Activated CD8-positive, alpha-beta T cell treated with anti-CD3 and anti-CD28 coated beads for 36 hours (primary cell): ENCODE data around the gene EFHD1. TPM values are rescaled to one million over a fixed set of nuclear protein-coding genes. Genes with fewer than 3 reads are reported as not detected.
A peak's percentile ranks its signal among the peaks of the same experiment; 100 is the strongest.
"Not testable (repeated sequence)": the region's sequence is repeated elsewhere in the genome, so short reads cannot be mapped to it uniquely, and the experiment has no call there.

Experiments
- ATAC-seq: fragments of 200-7000 bp; cut with Tn5 transposase; one replicate; pipeline ENCODE4 v1.10.0; 2021; ENCODE audit warnings: mild to moderate bottlenecking, moderate library complexity
- CTCF ChIA-PET: fragments of 350-600 bp; sonication (Branson Sonifier 250); formaldehyde crosslinking; loops from one replicate; lab custom pipeline; 2021; ENCODE audit warnings: antibody characterized with exemption; lab: Charles Lee
- POLR2A ChIA-PET: fragments of 350-600 bp; sonication (Branson Sonifier 250); formaldehyde crosslinking; loops from one replicate; lab custom pipeline; 2021; ENCODE audit warnings: antibody characterized with exemption; lab: Charles Lee
- DNase-seq: peaks from one replicate; pipeline ENCODE4 v3.0.0-alpha.2; 2020
- H3K27ac Mint-ChIP-seq: one replicate; pipeline ENCODE4 v1.8.0; 2021; ENCODE audit warnings: mild to moderate bottlenecking, mixed read lengths
- H3K27me3 Mint-ChIP-seq: one replicate; pipeline ENCODE4 v1.8.0; 2021; ENCODE audit warnings: mixed read lengths
- H3K36me3 Mint-ChIP-seq: one replicate; pipeline ENCODE4 v1.8.0; 2021; ENCODE audit warnings: low read depth, mixed read lengths
- H3K4me1 Mint-ChIP-seq: one replicate; pipeline ENCODE4 v1.8.0; 2021; ENCODE audit warnings: low read depth, mixed read lengths
- H3K4me3 Mint-ChIP-seq: one replicate; pipeline ENCODE4 v1.8.0; 2021; ENCODE audit warnings: mild to moderate bottlenecking, moderate library complexity, mixed read lengths
- H3K9me3 Mint-ChIP-seq: one replicate; pipeline ENCODE4 v1.8.0; 2021; ENCODE audit warnings: mixed read lengths
- CTCF ChIP-seq: fragments of 200-600 bp; IDR thresholded peaks from one replicate; pipeline ENCODE4 v1.8.0; 2022; ENCODE audit warnings: antibody characterized with exemption, mild to moderate bottlenecking
- intact Hi-C: fragments of 100-400 bp; cut with micrococcal nuclease; formaldehyde crosslinking; loops from one replicate; pipeline ENCODE4 v1.10.0; 2022
- total RNA-seq, 2 experiments: library from RNA; stranded (reverse); gene quantifications; one replicate each; pipeline ENCODE4 v1.2.3, GENCODE V29; 2021

EFHD1 gene
- total RNA-seq, 2 experiments from 2014 or later, result 0.70 to 1.2 TPM

GRCh38 chr2:232688201-232688600, 54.8 kb downstream of the EFHD1 start:
- DNase-seq (no peak), ATAC-seq (no peak)
- no peaks in the 10 kb centered on the region for H3K27me3 Mint-ChIP-seq
- H3K36me3 Mint-ChIP-seq, result no peaks in the 10 kb centered on the region
- ChIA-PET POLR2A (interaction anchor here (0.9 kb wide), 1 partner anchor 9 kb away, joined by 3 read pairs; no protein-coding TSS in a partner anchor), CTCF (no interaction called here)
- H3K4me3 Mint-ChIP-seq, result no peak overlapping the region
- H3K27ac Mint-ChIP-seq, result no peak overlapping the region
- H3K4me1 Mint-ChIP-seq, result no peaks in the 10 kb centered on the region
- intact Hi-C loops, result no loop called here
- no peak for TF ChIP-seq CTCF
- no peaks in the 10 kb centered on the region for H3K9me3 Mint-ChIP-seq

- intact Hi-C loops, result no loop called here
- Mint-ChIP-seq H3K4me3 (no peak overlapping the region), H3K27ac (no peak overlapping the region), H3K4me1 (no peaks in the 10 kb centered on the region), H3K36me3 (no peaks in the 10 kb centered on the region), H3K9me3 (no peaks in the 10 kb centered on the region), H3K27me3 (no peaks in the 10 kb centered on the region)
- DNase-seq (no peak), ATAC-seq (no peak)
- ChIA-PET CTCF (interaction anchor here (0.6 kb wide), 2 partner anchors 90 to 400 kb away, joined by 3 read pairs; no protein-coding TSS in a partner anchor), POLR2A (no interaction called here)
- no peak for TF ChIP-seq CTCF
Observed at GRCh38 chr2:232689152-232689910, 55.9 kb downstream of the EFHD1 start.

- H3K4me3 Mint-ChIP-seq, H3K27me3 Mint-ChIP-seq, H3K27ac Mint-ChIP-seq, POLR2A ChIA-PET, H3K4me1 Mint-ChIP-seq, H3K36me3 Mint-ChIP-seq, H3K9me3 Mint-ChIP-seq, intact Hi-C loops, CTCF ChIA-PET, DNase-seq, ATAC-seq: not testable (repeated sequence)
Observed at GRCh38 chr2:232691117-232691516, 57.7 kb downstream of the EFHD1 start.

- CTCF ChIA-PET, result no interaction called here
- POLR2A ChIA-PET, result no interaction called here
- ATAC-seq (no peak), DNase-seq (no peak)
- intact Hi-C loops, result no loop called here
- Mint-ChIP-seq H3K27ac (no peak overlapping the region), H3K4me3 (no peak overlapping the region), H3K36me3 (peaks cover 4% of the 10 kb centered on the region), H3K9me3 (peaks cover 2% of the 10 kb centered on the region), H3K4me1 (peaks cover 4% of the 10 kb centered on the region), H3K27me3 (no peaks in the 10 kb centered on the region)
- TF ChIP-seq CTCF, result no peak
Observed at GRCh38 chr2:232693344-232693743, 59.9 kb downstream of the EFHD1 start.

- no peak for ATAC-seq
- intact Hi-C loops, result no loop called here
- POLR2A ChIA-PET, result interaction anchor here (0.5 to 1.4 kb wide), 5 partner anchors 9 to 628 kb away, joined by 3 to 4 read pairs (median 3); partner anchors contain the start of gene INPP5D
- H3K9me3 Mint-ChIP-seq, result peaks cover 2% of the 10 kb centered on the region
- peaks cover 29% of the 10 kb centered on the region for H3K4me1 Mint-ChIP-seq
- peak overlapping the region; percentile 98 for H3K4me3 Mint-ChIP-seq
- CTCF ChIA-PET, result interaction anchor here (1.0 kb wide), 1 partner anchor 17 kb away, joined by 3 read pairs; no protein-coding TSS in a partner anchor
- no peak for DNase-seq
- no peaks in the 10 kb centered on the region for H3K27me3 Mint-ChIP-seq
- TF ChIP-seq CTCF, result no peak
- H3K27ac Mint-ChIP-seq, result peak overlapping the region; percentile 57
- peaks cover 28% of the 10 kb centered on the region for H3K36me3 Mint-ChIP-seq
Observed at GRCh38 chr2:232696609-232697058, 63.2 kb downstream of the EFHD1 start.
